GM18519 (cell line): Measurements from ENCODE around the gene RPL3.
"Not testable (repeated sequence)": the region's sequence is repeated elsewhere in the genome, so short reads cannot be mapped to it uniquely, and the experiment has no call there.

ENCODE experiments used
- ATAC-seq: cut with Tn5 transposase; IDR thresholded peaks from one replicate; pipeline ENCODE4 v1.9.1; 2021; ENCODE audit warnings: mild to moderate bottlenecking, moderate library complexity; ENCODE audit not compliant: unreplicated experiment, low FRiP score

The RPL3 gene

DNA sequence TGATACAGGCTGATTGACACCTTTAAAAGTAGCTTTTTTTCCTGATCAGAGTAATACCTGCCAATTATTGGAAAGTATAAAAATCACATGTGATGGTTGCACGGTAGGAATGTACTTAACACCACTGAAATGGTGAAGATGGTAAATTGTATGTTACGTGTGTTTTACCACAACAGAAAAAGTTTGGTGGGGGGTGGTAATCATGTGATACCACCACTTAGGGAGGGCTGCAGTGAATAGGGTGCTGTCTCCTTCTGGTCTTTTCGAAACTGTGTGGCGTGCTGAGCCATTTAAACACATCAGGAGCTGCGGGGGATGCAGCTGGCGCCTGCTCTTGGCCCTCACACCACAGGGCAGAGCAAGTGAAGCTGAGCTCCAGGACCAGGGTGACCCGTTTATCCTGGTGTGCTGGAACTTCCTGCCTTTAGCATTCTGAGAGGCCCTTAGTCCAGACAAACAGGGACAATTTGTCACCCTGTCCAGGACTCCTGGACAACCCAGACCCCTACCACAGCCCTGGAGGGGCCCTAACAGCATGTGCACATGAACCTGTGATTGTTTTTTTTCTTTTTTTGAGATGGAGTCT is 33.0 kb upstream of the RPL3 start:
- no peak for ATAC-seq

DNA sequence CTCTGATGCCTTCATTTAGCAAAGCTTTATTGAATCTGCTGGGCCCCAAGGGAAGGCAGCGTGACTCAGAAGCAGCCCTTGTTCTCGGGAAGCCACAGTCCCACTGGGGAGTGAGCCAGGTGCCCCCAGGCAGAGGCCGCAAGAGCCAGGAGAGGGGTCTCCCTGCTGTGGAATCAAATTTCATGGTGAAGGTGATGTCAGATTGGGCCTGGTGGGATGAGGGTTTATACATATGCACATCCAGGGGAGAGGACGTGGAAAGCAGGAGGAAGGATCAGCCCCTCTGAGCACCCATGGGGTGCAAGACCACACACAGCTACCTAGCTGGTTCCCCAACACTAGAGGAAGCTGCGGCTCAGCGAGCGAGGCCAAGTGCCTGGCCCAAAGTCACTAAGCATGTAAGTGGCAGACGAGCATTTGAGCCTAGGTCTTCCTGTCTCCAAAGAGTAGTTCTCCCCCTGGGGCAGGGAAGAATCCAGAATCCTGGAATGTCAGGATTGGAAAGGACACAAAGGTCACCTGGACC is 32.3 kb upstream of the RPL3 start:
- ATAC-seq: no peak

DNA sequence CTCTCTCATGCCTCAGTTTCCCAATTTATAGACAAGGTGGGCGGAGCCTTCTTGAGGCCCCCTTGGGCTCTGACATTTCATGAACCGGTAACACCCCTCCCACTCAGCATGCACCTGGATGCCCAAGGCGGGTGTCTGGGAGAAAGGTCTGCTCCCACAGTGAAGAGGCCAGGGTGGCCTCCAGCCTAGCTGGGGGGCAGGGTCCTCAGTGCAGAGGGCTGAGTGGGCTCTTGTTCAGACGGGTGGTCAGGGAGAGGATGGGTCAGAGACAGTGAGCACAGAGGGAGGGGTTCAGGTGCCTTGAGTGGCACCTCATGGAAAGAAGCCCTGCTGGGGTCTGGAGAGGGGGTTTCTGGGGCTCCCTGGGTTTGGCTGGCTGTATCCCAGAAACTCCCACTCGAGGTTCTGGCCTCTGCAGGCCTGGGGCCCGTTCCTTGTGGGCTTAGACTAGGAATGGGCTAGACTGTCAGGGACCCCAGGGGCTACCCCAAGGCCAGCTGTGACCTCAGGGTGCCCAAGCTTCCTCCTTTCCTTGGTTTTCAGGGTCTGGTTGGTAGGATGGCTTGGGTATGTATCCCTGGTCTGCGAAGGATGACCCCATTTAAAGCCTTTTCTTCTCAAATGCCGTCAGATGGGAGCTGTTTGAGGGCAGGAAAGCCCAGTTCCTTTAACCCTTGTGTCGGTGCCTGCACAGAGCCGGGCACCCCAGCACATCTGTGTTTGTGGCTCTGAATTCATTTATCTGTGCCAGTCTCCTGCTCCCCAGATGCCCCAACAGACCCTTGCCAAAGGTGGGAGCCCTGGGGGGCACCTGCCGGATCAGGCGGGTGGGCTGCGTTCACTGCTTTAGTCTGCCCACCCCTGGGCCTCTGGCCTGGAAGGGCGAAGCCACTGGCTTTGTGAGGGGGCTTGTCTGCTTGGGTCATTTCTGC is 31.6 kb upstream of the RPL3 start:
- no peak for ATAC-seq

GRCh38 chr22:39349967-39350726 is 30.7 kb upstream of the RPL3 start, which contains the start of gene SYNGR1:
TSS of gene SYNGR1 (plus strand) at chr22:39349991. CDS start at chr22:39350011, 20 bp downstream.
- ATAC-seq: no peak

- no peak for ATAC-seq
Observed at GRCh38 chr22:39349506-39349966, 30.1 kb upstream of the RPL3 start.

GRCh38 chr22:39348909-39349505 is 29.6 kb upstream of the RPL3 start:
- ATAC-seq: no peak

DNA sequence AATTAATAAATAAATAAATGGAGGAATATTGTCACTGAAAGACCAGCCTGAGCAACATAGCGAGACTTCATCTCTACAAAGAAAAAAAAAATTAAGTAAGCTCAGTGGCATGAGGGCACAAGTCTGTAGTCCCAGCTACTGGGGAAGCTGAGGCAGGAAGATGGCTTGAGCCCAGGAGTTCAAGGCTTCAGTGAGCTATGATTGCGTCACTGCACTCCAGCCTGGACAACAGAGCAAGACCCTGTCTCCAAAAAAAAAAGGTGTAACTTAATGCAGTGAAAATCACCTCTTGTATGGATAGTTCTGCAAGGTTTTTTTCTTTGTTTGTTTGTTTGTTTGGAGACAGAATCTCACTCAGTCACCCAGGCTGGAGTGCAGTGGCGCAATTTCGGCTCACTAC is 25.8 kb upstream of the RPL3 start:
- no peak for ATAC-seq

DNA sequence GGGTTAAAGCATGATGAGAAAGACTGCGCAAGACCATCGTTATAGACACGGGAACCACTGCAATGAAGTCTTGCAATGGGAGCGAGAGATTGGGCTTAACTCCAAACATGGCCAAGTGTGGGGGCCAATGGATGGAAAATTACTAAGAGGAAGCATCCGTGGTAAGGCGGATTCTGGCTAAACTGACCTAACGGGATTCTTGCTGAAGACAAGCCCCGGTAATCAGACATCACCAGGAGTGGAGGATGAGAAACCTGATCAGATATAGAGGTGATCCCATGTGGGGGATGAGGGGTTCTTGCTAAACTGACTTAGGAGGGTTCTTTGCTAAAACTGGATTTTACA is 24.6 kb upstream of the RPL3 start:
- no peak for ATAC-seq

GRCh38 chr22:39343259-39344045 is 24.0 kb upstream of the RPL3 start:
- no peak for ATAC-seq

- ATAC-seq: no peak
Observed at GRCh38 chr22:39341179-39341578, 21.8 kb upstream of the RPL3 start.

DNA sequence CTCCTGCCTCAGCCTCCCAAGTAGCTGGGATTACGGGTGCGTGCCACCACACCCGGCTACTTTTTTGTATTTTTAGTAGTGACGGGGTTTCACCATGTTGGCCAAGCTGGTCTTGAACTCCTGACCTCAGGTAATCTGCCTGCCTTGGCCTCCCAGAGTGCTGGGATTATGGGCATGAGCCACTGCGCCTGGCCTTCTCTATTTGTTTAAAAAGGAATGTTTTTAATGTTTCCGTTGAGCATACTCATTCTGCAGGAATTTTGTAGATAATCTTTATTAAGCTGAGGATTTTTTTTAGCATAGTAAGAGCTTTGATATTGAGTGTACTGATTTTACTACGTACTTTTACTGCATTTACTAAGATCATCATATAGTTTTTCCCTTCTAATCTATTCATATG is 20.4 kb upstream of the RPL3 start:
- not testable (repeated sequence) for ATAC-seq

GRCh38 chr22:39336411-39336810 is 17.0 kb upstream of the RPL3 start:
- ATAC-seq: no peak

DNA sequence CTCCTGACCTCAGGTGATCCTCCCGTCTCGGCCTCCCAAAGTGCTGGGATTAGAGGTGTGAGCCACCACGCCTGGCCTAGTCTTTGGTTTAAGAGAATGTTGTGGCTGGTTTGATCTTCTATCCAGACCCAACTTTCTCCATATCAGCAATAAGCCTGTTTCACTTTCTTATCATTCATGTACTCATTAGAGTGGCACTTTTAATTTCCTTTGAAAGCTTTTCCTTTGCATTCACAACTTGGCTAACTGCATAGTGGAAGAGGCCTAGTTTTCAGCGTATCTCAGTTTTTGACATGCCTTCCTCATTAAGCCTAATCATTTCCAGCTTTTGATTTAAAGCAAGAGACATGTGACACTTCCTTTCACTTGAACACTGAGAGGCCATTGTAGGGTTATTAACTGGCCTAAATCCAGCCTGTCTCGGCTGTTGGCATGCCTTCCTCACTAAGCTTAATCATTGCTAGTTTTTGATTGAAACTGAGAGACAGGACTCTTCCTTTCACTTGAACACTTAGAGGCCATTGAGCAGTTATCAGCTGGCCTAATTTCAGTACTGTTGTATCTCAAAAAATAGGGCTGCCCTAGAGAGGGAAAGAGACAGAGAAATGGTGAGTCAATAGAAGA is 13.1 kb upstream of the RPL3 start:
- no peak for ATAC-seq

DNA sequence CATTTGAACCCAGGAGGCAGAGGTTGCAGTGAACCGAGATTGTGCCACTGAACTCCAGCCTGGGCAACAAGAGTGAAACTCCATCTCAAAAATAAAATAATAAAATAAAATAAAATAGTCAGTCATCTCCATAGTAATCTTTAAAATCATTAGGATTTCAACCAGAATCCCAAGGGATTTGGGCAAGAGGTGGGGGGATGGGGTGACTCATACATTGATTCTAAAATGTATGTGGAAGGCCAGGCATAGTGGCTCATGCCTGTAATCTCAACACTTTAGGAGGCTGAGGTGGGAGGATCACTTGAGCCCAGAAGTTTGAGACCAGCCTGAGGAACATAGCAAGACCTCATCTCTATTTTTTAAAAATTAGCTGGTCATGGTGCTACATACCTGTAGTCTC is 11.1 kb upstream of the RPL3 start:
- not testable (repeated sequence) for ATAC-seq

DNA sequence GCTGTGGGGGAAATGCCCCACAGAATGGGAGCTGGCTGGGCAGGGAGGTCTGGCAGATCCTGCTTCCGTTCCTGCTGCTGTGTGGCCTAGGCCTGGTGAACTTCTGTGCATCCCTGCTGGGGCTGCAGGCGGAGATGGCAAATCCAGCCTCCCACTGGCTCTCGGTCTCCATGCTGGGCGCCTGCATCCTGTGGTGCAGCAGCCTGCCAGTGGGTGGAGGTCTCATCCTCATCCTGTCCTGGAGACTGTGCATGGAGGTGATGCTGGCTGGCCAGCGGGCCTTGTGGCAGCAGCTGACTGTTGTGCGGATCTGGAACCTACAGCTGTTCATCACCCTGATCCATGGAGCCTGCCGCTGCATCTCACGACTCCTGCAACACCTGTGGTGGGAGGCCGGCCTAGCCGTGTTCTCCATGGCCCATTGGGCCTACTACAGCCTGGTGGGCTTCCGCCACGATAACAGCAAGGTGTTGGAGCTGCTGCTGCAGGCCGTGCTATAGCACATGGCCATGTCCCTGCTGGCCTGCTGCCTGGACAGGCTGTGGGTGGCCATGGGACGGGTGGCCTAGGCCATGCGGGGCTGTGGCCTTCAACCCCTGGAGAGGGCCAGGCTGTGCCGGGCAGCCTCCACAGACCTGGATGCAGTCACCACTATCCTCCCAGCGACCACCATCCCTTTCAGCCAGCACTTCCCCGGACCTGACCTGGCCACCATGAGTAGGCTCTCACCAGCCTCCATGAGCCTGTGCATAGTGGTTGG is 8.8 kb upstream of the RPL3 start:
- no peak for ATAC-seq

DNA sequence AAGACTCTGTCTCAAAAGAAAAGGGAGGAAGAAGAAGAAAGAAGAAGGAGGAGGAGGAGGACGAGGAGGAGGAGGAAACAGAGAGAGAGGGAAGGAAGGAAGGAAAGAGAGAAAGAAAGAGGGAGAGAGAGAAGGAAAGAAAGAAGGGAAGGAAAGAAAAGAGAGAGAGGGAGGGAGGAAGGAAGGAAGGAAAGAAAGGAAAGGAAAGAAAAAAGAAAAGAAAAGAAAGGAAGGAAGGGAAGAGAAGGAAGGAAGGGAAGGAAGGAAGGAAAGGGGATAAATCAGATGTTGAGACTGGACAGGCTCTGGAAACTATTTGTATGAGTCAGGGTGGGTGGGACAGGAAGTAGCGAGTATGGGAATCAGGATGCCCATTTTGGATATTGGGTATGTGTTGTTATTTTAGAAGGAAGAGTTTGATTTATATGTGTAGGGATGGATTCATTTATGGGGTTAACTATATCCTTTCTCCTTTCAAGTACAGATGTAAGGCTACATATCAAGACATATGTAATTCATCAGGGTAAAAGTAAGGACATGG is 6.0 kb upstream of the RPL3 start:
- ATAC-seq: no peak

DNA sequence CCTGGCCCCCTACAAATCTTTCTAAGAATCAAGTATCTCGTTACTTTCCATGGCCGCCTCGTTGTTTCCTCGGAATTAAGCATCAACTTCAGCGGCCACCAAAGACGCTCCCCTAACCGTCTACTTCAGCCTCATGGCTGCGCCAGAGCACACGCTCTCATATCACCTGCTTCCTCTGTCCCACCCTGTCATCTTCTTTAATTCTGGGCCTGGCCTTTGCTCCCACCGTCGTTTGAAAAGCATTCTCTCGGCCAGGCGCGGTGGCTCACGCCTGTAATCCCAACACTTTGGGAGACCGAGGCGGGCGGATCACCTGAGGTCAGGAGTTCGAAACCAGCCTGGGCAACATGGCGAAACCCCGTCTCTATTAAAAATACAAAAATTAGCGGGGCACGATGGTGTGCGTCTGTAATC is 1.2 kb upstream of the RPL3 start:
- ATAC-seq: not testable (repeated sequence)

DNA sequence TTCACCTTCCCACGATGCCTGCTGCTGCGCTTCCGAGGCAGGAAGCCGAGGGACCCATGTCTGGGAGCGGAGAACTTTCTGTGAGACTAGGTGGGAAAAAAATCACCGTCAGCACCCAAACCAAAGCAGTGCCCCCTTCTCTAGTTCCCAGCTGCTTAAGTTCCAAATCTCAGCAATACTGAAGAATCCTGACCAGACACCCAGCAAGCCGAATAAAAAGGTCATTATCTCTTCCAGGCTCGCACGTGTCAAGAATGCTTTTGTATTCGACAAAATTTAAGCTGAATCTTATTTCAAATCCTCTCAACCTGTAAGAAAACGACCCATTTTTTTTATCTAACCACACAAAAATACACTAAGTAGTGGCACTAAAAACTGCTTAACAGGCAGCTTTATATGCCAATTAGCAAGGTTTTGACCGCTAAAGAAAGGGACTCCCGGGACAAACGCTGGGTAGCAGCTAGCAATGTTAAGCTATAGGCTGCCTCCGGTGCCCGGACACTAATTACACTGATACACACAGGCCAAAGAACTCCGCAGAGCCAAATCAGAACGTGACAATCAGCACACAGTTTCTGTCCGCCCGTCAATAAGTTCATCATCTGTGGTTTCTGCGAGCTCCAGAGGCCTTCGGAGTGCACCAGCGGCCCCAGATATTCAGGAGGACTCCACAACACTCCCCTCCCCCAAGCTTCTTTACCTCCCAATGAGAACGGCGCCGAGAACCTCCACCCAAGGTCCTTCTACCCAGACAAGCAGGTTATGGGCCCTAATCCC is 728 bp downstream of the RPL3 start:
- no peak for ATAC-seq
